Measurements from ENCODE around the gene AATF. TPM values are rescaled to one million over a fixed set of nuclear protein-coding genes. Genes with fewer than 3 reads are reported as not detected.

The AATF gene
- total RNA-seq, 1 experiment from 2014 or later, result 186 TPM

DNA sequence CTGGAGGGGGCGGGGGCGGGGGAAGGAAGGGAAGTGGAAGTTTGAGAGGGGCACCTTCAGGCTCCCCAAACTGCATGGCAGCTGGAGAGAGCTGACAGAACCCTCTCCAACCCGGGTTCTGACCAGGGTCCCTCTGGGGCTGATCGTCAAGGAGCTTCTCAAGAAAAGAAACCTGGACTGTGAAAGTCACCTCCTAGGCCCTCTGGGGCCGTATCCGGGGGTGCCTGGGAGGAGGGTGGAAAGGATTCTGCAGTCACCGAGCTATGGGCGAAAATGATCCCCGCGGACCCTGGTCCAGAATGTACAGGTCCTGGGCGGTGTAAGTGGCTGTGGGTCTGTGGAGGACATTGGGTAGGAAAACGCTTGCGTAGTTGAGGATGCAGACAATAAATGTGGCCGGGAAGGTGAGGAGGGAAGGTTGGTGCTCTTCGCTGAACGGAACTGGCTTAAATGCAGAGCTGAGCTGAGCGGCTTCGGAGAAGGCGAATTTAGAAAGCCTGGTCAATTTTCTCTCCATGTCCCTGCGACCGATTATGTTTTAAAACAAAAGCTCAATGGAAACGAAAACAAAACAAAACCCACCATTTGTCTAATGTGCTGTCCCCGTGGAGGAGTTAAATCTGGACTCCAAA, 15.1 kb upstream of the AATF start:
- intact Hi-C loops (cut with micrococcal nuclease; ENCODE audit: unreplicated experiment), result no loop called here
- H3K4me1 Mint-ChIP-seq (ENCODE audit: low read depth, unreplicated experiment), result peaks cover 55% of the 10 kb centered on the region
- H3K36me3 Mint-ChIP-seq (ENCODE audit: insufficient read depth, unreplicated experiment), result peaks cover 18% of the 10 kb centered on the region

DNA sequence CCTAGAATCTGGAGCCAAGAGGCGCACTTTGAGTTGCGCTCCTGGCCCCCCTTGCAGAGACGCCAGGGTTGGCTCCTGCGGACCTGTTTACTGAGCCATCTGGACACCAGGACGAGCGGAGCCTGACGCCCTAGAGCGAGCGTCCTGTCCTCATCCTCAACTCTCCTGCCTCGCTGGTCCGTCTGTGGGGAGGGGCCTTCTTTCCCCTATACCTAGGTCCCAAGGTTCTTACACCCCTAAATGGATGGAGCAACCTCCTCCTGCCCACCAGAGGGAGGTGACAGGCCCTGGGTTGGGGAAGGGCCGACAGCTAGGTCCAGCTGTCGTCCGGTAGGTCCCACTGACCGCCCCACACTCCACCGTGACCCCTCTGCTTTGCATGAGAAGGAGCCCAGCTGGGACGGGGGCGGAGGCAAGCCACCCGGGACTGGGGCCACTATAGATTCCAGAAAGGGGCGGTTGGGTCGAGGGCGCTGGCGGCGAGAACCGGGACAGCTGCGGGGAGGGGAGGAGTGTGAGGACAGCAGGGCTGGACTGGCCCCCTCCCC, 14.5 kb upstream of the AATF start:
- BruUV-seq (replicated peaks), result no TSS peak
- Mint-ChIP-seq H3K4me1 (ENCODE audit: low read depth, unreplicated experiment) (peaks cover 56% of the 10 kb centered on the region), H3K27me3 (ENCODE audit: unreplicated experiment) (peaks cover 98% of the 10 kb centered on the region), H3K4me3 (ENCODE audit: low read depth, unreplicated experiment) (peak overlapping the region; percentile 74), H3K9me3 (ENCODE audit: low read depth, unreplicated experiment) (no peaks in the 10 kb centered on the region), H3K36me3 (ENCODE audit: insufficient read depth, unreplicated experiment) (peaks cover 18% of the 10 kb centered on the region), H3K27ac (ENCODE audit: unreplicated experiment) (no peak overlapping the region)
- TF ChIP-seq, protein P1, sequence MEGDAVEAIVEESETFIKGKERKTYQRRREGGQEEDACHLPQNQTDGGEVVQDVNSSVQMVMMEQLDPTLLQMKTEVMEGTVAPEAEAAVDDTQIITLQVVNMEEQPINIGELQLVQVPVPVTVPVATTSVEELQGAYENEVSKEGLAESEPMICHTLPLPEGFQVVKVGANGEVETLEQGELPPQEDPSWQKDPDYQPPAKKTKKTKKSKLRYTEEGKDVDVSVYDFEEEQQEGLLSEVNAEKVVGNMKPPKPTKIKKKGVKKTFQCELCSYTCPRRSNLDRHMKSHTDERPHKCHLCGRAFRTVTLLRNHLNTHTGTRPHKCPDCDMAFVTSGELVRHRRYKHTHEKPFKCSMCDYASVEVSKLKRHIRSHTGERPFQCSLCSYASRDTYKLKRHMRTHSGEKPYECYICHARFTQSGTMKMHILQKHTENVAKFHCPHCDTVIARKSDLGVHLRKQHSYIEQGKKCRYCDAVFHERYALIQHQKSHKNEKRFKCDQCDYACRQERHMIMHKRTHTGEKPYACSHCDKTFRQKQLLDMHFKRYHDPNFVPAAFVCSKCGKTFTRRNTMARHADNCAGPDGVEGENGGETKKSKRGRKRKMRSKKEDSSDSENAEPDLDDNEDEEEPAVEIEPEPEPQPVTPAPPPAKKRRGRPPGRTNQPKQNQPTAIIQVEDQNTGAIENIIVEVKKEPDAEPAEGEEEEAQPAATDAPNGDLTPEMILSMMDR (IDR thresholded peaks at IDR 0.05; ENCODE audit: unreplicated experiment), result no peak
- intact Hi-C loops (cut with micrococcal nuclease; ENCODE audit: unreplicated experiment), result no loop called here
- CTCF ChIA-PET, result interaction anchor here (0.5 to 2.1 kb wide), 3 partner anchors 10 to 331 kb away, joined by 3 to 7 read pairs (median 3); no protein-coding TSS in a partner anchor
- DNase-seq, result no peak

More for the DNA sequence above, 15.1 kb upstream of the AATF start:
- no TSS peak for BruUV-seq (replicated peaks)
- Mint-ChIP-seq H3K4me3 (ENCODE audit: low read depth, unreplicated experiment) (peak overlapping the region; percentile 39), H3K27me3 (ENCODE audit: unreplicated experiment) (peaks cover 92% of the 10 kb centered on the region), H3K27ac (ENCODE audit: unreplicated experiment) (no peak overlapping the region), H3K9me3 (ENCODE audit: low read depth, unreplicated experiment) (no peaks in the 10 kb centered on the region)
- no peak for DNase-seq
- CTCF ChIA-PET, result interaction anchor here (0.5 to 2.1 kb wide), 5 partner anchors 10 to 1729 kb away, joined by 3 to 7 read pairs (median 3); no protein-coding TSS in a partner anchor
- TF ChIP-seq, protein P1 (IDR thresholded peaks at IDR 0.05; ENCODE audit: unreplicated experiment), result no peak

DNA sequence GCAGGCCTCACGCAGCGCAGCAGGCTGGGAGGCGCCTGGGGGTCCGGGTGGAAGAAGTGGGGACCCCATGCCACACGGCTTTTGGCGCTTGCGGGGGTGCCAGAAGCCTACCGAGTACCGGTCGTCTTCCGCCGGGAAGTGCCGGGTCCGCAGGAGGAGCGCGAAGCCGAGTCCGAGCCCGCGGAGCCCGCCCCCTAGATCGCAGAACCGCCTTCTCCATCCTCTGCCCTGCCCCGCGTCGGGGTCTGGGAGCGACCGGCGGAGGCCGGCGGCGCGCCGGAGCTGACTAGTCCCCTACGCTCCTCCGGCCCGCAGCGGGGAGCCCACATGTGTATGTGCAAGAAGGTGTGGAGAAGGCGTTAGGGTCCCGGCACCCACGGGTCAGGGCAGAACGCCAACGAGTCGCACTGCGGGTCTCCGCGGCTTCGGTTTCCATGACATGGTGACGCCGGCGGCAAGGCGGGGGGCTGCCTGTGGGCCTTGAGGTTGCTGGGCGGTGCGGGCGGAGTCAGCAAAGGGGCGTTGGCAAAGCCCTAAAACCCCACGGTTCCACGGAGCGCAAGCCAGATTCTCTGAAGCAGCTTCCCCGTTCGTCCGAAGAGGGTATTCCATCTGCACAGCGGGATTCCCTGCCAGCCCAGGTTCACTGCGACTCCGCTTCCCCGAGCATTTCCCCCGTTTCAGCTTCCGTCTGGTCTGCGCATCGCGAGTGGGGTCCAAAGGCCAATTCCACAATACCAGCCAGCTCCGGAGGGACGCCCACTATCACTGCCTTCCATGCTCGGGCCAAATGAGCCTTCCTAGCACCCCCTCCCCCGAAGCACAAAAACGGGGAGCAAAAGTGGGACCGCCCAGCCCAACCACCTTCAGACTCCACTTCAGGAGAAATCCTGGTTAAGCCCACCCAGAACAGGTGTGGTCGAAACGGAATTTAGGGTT, 13.8 kb upstream of the AATF start:
- CTCF ChIA-PET, result interaction anchor here (0.9 kb wide), 1 partner anchor 14 kb away, joined by 3 read pairs; no protein-coding TSS in a partner anchor
- intact Hi-C loops (cut with micrococcal nuclease; ENCODE audit: unreplicated experiment), result no loop called here
- Mint-ChIP-seq H3K27ac (ENCODE audit: unreplicated experiment) (peak overlapping the region; percentile 4), H3K36me3 (ENCODE audit: insufficient read depth, unreplicated experiment) (peaks cover 18% of the 10 kb centered on the region), H3K4me3 (ENCODE audit: low read depth, unreplicated experiment) (peak overlapping the region; percentile 74), H3K9me3 (ENCODE audit: low read depth, unreplicated experiment) (no peaks in the 10 kb centered on the region), H3K27me3 (ENCODE audit: unreplicated experiment) (peaks cover 100% of the 10 kb centered on the region), H3K4me1 (ENCODE audit: low read depth, unreplicated experiment) (peaks cover 56% of the 10 kb centered on the region)
- peak; percentile 50 for DNase-seq
- TF ChIP-seq, protein P1 (IDR thresholded peaks at IDR 0.05; ENCODE audit: unreplicated experiment), result no peak
- BruUV-seq (replicated peaks), result no TSS peak

DNA sequence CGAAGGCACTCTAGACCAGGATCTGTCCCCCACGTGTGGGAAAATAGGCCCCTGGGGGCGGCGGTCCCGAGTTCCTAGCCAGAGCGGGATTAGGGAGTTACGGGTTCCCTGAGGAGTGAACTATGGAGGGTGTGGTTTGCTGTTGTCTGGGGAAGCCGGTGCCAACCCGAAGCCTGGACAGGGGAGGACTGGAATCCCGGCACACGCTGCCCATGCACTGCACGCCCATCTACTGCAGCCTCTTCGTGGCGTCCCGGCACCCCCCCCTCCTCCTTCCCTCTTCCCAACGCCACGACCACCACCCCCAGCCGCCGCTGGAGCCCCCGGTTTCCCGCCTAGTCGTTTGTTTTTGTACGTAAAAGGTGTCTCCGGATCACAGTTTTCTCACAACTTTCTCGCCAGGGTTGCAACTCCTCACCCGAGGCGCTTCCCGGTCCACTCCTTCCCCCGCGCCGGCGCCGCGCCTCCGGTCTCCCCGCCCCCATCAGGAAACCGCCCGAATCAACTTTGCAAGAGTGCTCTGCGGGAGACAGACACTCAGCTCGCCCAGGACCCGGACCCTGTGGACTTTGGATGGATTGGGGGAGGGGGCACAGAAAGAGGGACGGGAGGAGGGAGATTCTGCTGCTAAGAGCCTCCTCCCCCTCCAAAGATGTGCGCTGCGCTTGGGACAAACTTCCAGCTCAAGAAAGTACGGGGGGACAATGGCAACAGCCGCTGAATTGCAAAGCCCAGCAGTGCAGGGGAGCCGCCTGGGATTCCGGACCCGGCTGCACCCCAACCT, 12.9 kb upstream of the AATF start:
- H3K4me1 Mint-ChIP-seq (ENCODE audit: low read depth, unreplicated experiment), result peaks cover 56% of the 10 kb centered on the region
- H3K27ac Mint-ChIP-seq (ENCODE audit: unreplicated experiment), result peak overlapping the region; percentile 4

More for the DNA sequence above, 12.9 kb upstream of the AATF start:
- CTCF ChIA-PET, result interaction anchor here (0.9 kb wide), 1 partner anchor 15 kb away, joined by 3 read pairs; no protein-coding TSS in a partner anchor
- BruUV-seq (replicated peaks), result no TSS peak
- intact Hi-C loops (cut with micrococcal nuclease; ENCODE audit: unreplicated experiment), result no loop called here
- Mint-ChIP-seq H3K27me3 (ENCODE audit: unreplicated experiment) (peaks cover 100% of the 10 kb centered on the region), H3K36me3 (ENCODE audit: insufficient read depth, unreplicated experiment) (peaks cover 18% of the 10 kb centered on the region), H3K4me3 (ENCODE audit: low read depth, unreplicated experiment) (peak overlapping the region; percentile 74), H3K9me3 (ENCODE audit: low read depth, unreplicated experiment) (no peaks in the 10 kb centered on the region)
- TF ChIP-seq, protein P1 (IDR thresholded peaks at IDR 0.05; ENCODE audit: unreplicated experiment), result no peak
- DNase-seq, result peak; percentile 72

All from Calu3 (cell line).